HepG2 (cell line): ENCODE data around the gene DRC3. TPM values are rescaled to one million over a fixed set of nuclear protein-coding genes. Genes with fewer than 3 reads are reported as not detected.

Experiments used
- BHLHE40 ChIP-seq: IDR thresholded peaks from 2 replicates; pipeline ENCODE4 v1.6.1; 2011; ENCODE audit warnings: low read length, improper control_type of control experiment
- NCOA2 ChIP-seq: sonication (generic); formaldehyde crosslinking; IDR thresholded peaks from 2 replicates; pipeline ENCODE4 v1.8.0; 2022; ENCODE audit warnings: inconsistent platforms
- NFATC3 ChIP-seq: sonication (generic); formaldehyde crosslinking; IDR thresholded peaks from 2 replicates; pipeline ENCODE4 v1.5.1; 2020; ENCODE audit warnings: mild to moderate bottlenecking, missing genetic modification reagents
- RXRB ChIP-seq: IDR thresholded peaks from 2 replicates; pipeline ENCODE4 v1.6.1; 2016; ENCODE audit warnings: borderline replicate concordance, missing genetic modification reagents, missing compliant biosample characterization
- SIN3B ChIP-seq: fragments of 150-350 bp; IDR thresholded peaks from 2 replicates; pipeline ENCODE4 v1.6.1; 2014; ENCODE audit warnings: low read length
- SIX4 ChIP-seq: sonication (generic); formaldehyde crosslinking; IDR thresholded peaks from 2 replicates; pipeline ENCODE4 v1.4.0; 2020; ENCODE audit warnings: missing genetic modification reagents
- SNAPC2 ChIP-seq: sonication (generic); formaldehyde crosslinking; IDR thresholded peaks from 2 replicates; pipeline ENCODE4 v1.8.1; 2022; ENCODE audit warnings: mild to moderate bottlenecking, missing genetic modification reagents
- ZFP36 ChIP-seq: fragments of 150-350 bp; IDR thresholded peaks from 2 replicates; pipeline ENCODE4 v1.6.1; 2018; ENCODE audit warnings: borderline replicate concordance, low read length, low read depth; ENCODE audit not compliant: partially characterized antibody
- ZNF205 ChIP-seq: IDR thresholded peaks from 2 replicates; pipeline ENCODE4 v1.6.1; 2018; ENCODE audit warnings: missing biosample characterization, missing genetic modification reagents
- ZNF335 ChIP-seq: sonication (generic); formaldehyde crosslinking; IDR thresholded peaks from 2 replicates; pipeline ENCODE4 v1.4.0; 2020; ENCODE audit warnings: missing genetic modification reagents
- ZNF543 ChIP-seq: sonication (generic); formaldehyde crosslinking; IDR thresholded peaks from 2 replicates; pipeline ENCODE4 v1.4.0; 2020; ENCODE audit warnings: mild to moderate bottlenecking, missing genetic modification reagents
- ZNF546 ChIP-seq: sonication (generic); formaldehyde crosslinking; conservative IDR thresholded peaks from 2 replicates; pipeline ENCODE4 v1.8.1; 2023; ENCODE audit warnings: mild to moderate bottlenecking, missing genetic modification reagents
- polyA plus RNA-seq, 8 experiments: library from polyadenylated mRNA; depleted of rRNA in 3 of 8; stranded (reverse) in 7 of 8; unstranded in 1 of 8; fragments of >200 nt; fragmentation: Illumina TruSeq in 4 of 8; extraction: Trizol in 4 of 8; gene quantifications; 2 replicates each; pipeline versions ENCODE4 v1.2.1 to v1.2.3, GENCODE V29; 2011 to 2016; ENCODE audit warnings: low read depth in 4 of 8, missing spikeins in 1 of 8, mixed read lengths in 1 of 8; ENCODE audit not compliant: insufficient read depth in 1 of 8
- total RNA-seq, 5 experiments: library from RNA; depleted of rRNA; stranded (reverse); fragments of >200 nt; fragmentation: Illumina TruSeq; extraction: Trizol; gene quantifications; 2 replicates each; pipeline ENCODE4 v1.2.3, GENCODE V29; 2016; ENCODE audit warnings: low read depth in 1 of 5
- TF ChIP-seq, protein P1 (sequence below): sonication (generic); formaldehyde crosslinking; IDR thresholded peaks from 2 replicates; pipeline ENCODE4 v1.4.0; 2020; ENCODE audit warnings: mild to moderate bottlenecking, missing genetic modification reagents
- TF ChIP-seq, protein P2 (sequence below): sonication (generic); formaldehyde crosslinking; IDR thresholded peaks from 2 replicates; pipeline ENCODE4 v1.4.0; 2020; ENCODE audit warnings: missing genetic modification reagents; ENCODE audit errors: not compliant biosample characterization
- TF ChIP-seq, protein P3 (sequence below): sonication (generic); formaldehyde crosslinking; conservative IDR thresholded peaks from 2 replicates; pipeline ENCODE4 v1.8.0; 2022; ENCODE audit warnings: low read depth, missing genetic modification reagents
- TF ChIP-seq, protein P4 (sequence below): sonication (generic); formaldehyde crosslinking; IDR thresholded peaks from 2 replicates; pipeline ENCODE4 v1.5.1; 2020; ENCODE audit warnings: mild to moderate bottlenecking, missing genetic modification reagents, moderate library complexity
- TF ChIP-seq, protein P5 (sequence below): sonication (generic); formaldehyde crosslinking; IDR thresholded peaks from 2 replicates; pipeline ENCODE4 v1.4.0; 2020; ENCODE audit warnings: mild to moderate bottlenecking, missing genetic modification reagents

Gene DRC3
- total and polyA plus RNA-seq, 2 of the 13 experiments (the other 11 are each of a cell fraction or from before 2014, with no cell fraction given): 0.53 to 0.87 TPM

DNA sequence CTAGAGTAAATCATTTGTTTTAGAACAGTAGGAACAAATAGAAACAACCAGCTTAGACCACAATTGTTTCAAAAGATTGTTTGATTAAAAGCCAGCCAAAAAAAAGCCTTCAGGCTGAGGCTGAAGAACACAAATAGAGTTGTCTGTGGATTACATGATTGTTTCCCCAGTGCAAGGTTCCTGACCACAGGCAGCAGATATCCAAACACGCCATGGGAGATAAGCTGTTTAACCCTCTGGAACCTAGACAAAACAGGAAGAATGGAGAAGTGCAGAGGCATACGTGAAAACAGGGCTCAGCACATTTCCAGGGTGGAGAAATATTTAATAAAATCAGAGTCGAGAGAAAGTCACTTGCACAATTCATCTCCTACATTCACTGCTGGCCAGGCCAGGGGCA is 45.3 kb downstream of the DRC3 start (continued):
- TF ChIP-seq, protein P1, sequence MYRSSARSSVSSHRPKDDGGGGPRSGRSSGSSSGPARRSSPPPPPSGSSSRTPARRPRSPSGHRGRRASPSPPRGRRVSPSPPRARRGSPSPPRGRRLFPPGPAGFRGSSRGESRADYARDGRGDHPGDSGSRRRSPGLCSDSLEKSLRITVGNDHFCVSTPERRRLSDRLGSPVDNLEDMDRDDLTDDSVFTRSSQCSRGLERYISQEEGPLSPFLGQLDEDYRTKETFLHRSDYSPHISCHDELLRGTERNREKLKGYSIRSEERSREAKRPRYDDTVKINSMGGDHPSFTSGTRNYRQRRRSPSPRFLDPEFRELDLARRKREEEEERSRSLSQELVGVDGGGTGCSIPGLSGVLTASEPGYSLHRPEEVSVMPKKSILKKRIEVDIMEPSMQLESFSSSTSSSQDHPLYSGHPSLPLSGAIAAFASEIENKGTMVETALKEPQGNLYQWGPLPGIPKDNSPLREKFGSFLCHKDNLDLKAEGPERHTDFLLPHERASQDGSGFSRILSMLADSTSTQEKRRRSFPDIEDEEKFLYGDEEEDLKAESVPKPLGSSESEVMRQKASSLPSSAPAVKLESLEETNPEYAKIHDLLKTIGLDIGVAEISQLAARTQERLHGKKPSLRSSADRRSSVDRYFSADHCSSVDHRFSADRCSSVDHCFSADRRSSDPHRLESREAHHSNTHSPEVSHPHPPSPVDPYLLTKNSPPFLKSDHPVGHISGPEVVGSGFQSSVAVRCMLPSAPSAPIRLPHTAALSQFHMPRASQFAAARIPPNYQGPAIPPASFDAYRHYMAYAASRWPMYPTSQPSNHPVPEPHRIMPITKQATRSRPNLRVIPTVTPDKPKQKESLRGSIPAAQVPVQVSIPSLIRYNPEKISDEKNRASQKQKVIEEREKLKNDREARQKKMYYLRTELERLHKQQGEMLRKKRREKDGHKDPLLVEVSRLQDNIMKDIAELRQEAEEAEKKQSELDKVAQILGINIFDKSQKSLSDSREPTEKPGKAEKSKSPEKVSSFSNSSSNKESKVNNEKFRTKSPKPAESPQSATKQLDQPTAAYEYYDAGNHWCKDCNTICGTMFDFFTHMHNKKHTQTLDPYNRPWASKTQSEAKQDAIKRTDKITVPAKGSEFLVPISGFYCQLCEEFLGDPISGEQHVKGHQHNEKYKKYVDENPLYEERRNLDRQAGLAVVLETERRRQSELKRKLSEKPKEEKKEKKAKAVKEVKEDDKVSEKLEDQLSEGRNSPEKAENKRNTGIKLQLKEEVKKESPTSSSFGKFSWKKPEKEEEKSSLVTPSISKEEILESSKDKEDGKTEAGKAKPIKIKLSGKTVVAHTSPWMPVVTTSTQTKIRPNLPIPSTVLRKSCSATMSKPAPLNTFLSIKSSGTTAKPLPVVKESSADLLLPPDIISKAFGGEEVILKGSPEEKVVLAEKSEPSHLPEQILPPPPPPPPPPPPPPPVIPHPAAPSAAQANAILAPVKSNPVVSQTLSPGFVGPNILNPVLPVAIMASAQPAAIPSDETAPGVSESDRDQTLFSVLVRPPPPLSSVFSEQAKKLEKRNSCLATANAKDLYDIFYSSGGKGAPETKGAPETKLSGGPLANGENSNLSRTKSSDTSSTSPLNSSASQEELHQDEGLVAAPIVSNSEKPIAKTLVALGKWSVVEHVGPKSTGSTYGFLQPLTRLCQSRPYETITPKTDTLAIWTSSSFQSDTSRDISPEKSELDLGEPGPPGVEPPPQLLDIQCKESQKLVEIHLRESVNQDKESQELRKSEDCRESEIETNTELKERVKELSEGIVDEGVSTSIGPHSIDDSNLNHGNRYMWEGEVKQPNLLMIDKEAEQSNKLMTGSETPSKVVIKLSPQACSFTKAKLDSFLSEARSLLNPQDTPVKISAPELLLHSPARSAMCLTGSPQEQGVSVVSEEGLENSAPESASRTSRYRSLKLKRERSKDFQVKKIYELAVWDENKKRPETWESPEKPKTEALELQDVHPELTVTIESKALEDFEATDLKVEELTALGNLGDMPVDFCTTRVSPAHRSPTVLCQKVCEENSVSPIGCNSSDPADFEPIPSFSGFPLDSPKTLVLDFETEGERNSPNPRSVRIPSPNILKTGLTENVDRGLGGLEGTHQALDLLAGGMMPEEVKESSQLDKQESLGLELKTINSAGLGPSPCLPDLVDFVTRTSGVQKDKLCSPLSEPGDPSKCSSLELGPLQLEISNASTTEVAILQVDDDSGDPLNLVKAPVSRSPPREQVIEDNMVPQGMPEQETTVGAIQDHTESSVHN (CRISPR knock-in tag): no peak
- TF ChIP-seq ZNF543 (CRISPR knock-in tag) (no peak), ZNF205 (CRISPR knock-in tag) (no peak), SNAPC2 (CRISPR knock-in tag) (no peak), SIN3B (no peak), SIX4 (CRISPR knock-in tag) (no peak), ZNF335 (CRISPR knock-in tag) (no peak), NCOA2 (peak; percentile 61; the same call in 1 of the 2 replicates), ZNF546 (CRISPR knock-in tag) (no peak), BHLHE40 (no peak), ZFP36 (no peak), NFATC3 (CRISPR knock-in tag) (no peak), RXRB (0 out of 2 replicates have a peak, but pooled peaks have one; percentile 16)
- TF ChIP-seq, protein P2, sequence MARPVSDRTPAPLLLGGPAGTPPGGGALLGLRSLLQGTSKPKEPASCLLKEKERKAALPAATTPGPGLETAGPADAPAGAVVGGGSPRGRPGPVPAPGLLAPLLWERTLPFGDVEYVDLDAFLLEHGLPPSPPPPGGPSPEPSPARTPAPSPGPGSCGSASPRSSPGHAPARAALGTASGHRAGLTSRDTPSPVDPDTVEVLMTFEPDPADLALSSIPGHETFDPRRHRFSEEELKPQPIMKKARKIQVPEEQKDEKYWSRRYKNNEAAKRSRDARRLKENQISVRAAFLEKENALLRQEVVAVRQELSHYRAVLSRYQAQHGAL (CRISPR knock-in tag): no peak
- TF ChIP-seq, protein P3, sequence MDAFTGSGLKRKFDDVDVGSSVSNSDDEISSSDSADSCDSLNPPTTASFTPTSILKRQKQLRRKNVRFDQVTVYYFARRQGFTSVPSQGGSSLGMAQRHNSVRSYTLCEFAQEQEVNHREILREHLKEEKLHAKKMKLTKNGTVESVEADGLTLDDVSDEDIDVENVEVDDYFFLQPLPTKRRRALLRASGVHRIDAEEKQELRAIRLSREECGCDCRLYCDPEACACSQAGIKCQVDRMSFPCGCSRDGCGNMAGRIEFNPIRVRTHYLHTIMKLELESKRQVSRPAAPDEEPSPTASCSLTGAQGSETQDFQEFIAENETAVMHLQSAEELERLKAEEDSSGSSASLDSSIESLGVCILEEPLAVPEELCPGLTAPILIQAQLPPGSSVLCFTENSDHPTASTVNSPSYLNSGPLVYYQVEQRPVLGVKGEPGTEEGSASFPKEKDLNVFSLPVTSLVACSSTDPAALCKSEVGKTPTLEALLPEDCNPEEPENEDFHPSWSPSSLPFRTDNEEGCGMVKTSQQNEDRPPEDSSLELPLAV (CRISPR knock-in tag): no peak
- TF ChIP-seq, protein P4, sequence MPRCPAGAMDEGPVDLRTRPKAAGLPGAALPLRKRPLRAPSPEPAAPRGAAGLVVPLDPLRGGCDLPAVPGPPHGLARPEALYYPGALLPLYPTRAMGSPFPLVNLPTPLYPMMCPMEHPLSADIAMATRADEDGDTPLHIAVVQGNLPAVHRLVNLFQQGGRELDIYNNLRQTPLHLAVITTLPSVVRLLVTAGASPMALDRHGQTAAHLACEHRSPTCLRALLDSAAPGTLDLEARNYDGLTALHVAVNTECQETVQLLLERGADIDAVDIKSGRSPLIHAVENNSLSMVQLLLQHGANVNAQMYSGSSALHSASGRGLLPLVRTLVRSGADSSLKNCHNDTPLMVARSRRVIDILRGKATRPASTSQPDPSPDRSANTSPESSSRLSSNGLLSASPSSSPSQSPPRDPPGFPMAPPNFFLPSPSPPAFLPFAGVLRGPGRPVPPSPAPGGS: no peak
- TF ChIP-seq, protein P5, sequence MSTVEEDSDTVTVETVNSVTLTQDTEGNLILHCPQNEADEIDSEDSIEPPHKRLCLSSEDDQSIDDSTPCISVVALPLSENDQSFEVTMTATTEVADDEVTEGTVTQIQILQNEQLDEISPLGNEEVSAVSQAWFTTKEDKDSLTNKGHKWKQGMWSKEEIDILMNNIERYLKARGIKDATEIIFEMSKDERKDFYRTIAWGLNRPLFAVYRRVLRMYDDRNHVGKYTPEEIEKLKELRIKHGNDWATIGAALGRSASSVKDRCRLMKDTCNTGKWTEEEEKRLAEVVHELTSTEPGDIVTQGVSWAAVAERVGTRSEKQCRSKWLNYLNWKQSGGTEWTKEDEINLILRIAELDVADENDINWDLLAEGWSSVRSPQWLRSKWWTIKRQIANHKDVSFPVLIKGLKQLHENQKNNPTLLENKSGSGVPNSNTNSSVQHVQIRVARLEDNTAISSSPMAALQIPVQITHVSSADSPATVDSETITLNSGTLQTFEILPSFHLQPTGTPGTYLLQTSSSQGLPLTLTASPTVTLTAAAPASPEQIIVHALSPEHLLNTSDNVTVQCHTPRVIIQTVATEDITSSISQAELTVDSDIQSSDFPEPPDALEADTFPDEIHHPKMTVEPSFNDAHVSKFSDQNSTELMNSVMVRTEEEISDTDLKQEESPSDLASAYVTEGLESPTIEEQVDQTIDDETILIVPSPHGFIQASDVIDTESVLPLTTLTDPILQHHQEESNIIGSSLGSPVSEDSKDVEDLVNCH (CRISPR knock-in tag): no peak
